Caco-2 (cell line): ENCODE measurements around the gene ISLR. TPM values are rescaled to one million over a fixed set of nuclear protein-coding genes. Genes with fewer than 3 reads are reported as not detected.

Source experiments
- BruUV-seq: library from RNA; stranded (reverse); fragments of 400-500 nt; replicated peaks from 2 replicates; lab custom pipeline; 2021; lab: Mats Ljungman, UMichigan
- CTCF ChIA-PET: fragments of 300-600 bp; sonication (Branson Sonifier 250); formaldehyde crosslinking; loops from one replicate; lab custom pipeline; 2022; ENCODE audit warnings: antibody characterized with exemption; lab: Charles Lee
- POLR2A ChIA-PET: fragments of 300-600 bp; sonication (Branson Sonifier 250); formaldehyde crosslinking; loops from one replicate; lab custom pipeline; 2022; ENCODE audit warnings: antibody characterized with exemption; lab: Charles Lee
- DNase-seq, 2 experiments: peaks; one replicate each; pipeline versions ENCODE4 v3.0.0 to v3.0.0-alpha.2; 2020 to 2022
- H3K27me3 ChIP-seq: replicated peaks from 2 replicates; pipeline ENCODE4 v1.6.0; 2011; ENCODE audit warnings: low read length; ENCODE audit not compliant: control insufficient read depth, insufficient read depth
- H3K36me3 ChIP-seq: 2 replicates; pipeline ENCODE4 v1.5.1; 2011; ENCODE audit warnings: low read length; ENCODE audit not compliant: control insufficient read depth, insufficient read depth
- H3K4me1 ChIP-seq: fragments of 250-450 bp; sonication (Bioruptor Pico); 2 replicates; pipeline ENCODE4 v1.5.1; 2020; ENCODE audit warnings: mild to moderate bottlenecking
- H3K4me3 ChIP-seq: 2 replicates; pipeline ENCODE4 v1.5.1; 2011; ENCODE audit warnings: low read depth, mild to moderate bottlenecking, control low read depth, low read length
- H3K9me3 ChIP-seq: fragments of 250-450 bp; sonication (Bioruptor Pico); 2 replicates; pipeline ENCODE4 v1.5.1; 2020; ENCODE audit warnings: mild to moderate bottlenecking, moderate library complexity
- H3K27ac Mint-ChIP-seq: one replicate; pipeline ENCODE4 v1.8.0; 2022; ENCODE audit warnings: mixed read lengths; ENCODE audit not compliant: unreplicated experiment
- H3K27me3 Mint-ChIP-seq: one replicate; pipeline ENCODE4 v1.8.0; 2022; ENCODE audit warnings: mixed read lengths; ENCODE audit not compliant: insufficient read depth, unreplicated experiment
- H3K36me3 Mint-ChIP-seq: one replicate; pipeline ENCODE4 v1.8.0; 2022; ENCODE audit warnings: mild to moderate bottlenecking, mixed read lengths; ENCODE audit not compliant: insufficient read depth, unreplicated experiment
- H3K4me1 Mint-ChIP-seq: one replicate; pipeline ENCODE4 v1.8.0; 2022; ENCODE audit warnings: low read depth, mixed read lengths; ENCODE audit not compliant: unreplicated experiment
- H3K4me3 Mint-ChIP-seq: one replicate; pipeline ENCODE4 v1.8.0; 2022; ENCODE audit warnings: mild to moderate bottlenecking, moderate library complexity, mixed read lengths; ENCODE audit not compliant: unreplicated experiment
- H3K9me3 Mint-ChIP-seq: one replicate; pipeline ENCODE4 v1.8.0; 2022; ENCODE audit warnings: mixed read lengths; ENCODE audit not compliant: unreplicated experiment
- intact Hi-C: fragments of 100-400 bp; cut with micrococcal nuclease; formaldehyde crosslinking; loops from one replicate; pipeline ENCODE4 v1.10.0; 2022; ENCODE audit not compliant: unreplicated experiment
- total RNA-seq: library from RNA; stranded (reverse); gene quantifications from 2 replicates; pipeline ENCODE4 v1.2.3, GENCODE V29; 2022
- TF ChIP-seq, protein P1 (sequence below), 2 experiments: fragments of 200-600 bp in 1 of 2; IDR thresholded peaks; 1 replicate in 1 of 2; 2 replicates in 1 of 2; pipeline versions ENCODE4 v1.5.1 to v1.8.0; 2011 to 2022; ENCODE audit warnings: antibody characterized with exemption in 1 of 2, control low read depth in 1 of 2, inconsistent platforms in 1 of 2, low read depth in 1 of 2, low read length in 1 of 2, mild to moderate bottlenecking in 1 of 2, moderate library complexity in 1 of 2; ENCODE audit not compliant: insufficient read depth in 1 of 2, severe bottlenecking in 1 of 2, unreplicated experiment in 1 of 2

Gene ISLR
- total RNA-seq, 1 experiment from 2014 or later, result not detected

DNA sequence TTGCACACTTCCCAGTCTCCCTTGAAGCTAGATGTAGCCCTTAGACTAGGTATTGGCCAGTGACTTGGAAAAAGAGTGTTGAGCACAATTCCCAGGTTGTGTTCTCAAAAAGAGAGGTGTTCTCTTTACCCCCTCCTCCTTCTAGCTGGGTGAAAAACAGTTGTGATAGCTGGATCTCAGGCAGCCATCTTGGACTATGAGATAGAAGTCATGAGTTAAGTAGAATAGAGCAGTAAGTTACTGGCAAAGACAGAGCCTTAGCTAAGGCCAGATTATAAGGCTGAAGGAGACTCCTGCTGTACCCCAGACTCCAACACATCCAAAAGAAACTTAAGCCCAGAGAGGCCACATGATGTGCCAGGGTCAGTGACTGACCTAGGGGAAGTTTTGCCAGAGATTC is 37.2 kb downstream of the ISLR start:
- intact Hi-C loops, result no loop called here
- Histone ChIP-seq H3K4me1 (no peaks in the 10 kb centered on the region), H3K4me3 (no peak overlapping the region), H3K36me3 (no peaks in the 10 kb centered on the region), H3K9me3 (no peaks in the 10 kb centered on the region), H3K27me3 (no peaks in the 10 kb centered on the region)
- Mint-ChIP-seq H3K27ac (no peak overlapping the region), H3K36me3 (peaks cover 6% of the 10 kb centered on the region), H3K4me1 (peaks cover 16% of the 10 kb centered on the region), H3K4me3 (no peak overlapping the region), H3K27me3 (peaks cover 4% of the 10 kb centered on the region), H3K9me3 (no peaks in the 10 kb centered on the region)
- BruUV-seq, result no TSS peak
- ChIA-PET CTCF (interaction anchor here (0.8 kb wide), 1 partner anchor 97 kb away, joined by 3 read pairs; no protein-coding TSS in a partner anchor), POLR2A (no interaction called here)
- DNase-seq, result no peak
- TF ChIP-seq, protein P1, sequence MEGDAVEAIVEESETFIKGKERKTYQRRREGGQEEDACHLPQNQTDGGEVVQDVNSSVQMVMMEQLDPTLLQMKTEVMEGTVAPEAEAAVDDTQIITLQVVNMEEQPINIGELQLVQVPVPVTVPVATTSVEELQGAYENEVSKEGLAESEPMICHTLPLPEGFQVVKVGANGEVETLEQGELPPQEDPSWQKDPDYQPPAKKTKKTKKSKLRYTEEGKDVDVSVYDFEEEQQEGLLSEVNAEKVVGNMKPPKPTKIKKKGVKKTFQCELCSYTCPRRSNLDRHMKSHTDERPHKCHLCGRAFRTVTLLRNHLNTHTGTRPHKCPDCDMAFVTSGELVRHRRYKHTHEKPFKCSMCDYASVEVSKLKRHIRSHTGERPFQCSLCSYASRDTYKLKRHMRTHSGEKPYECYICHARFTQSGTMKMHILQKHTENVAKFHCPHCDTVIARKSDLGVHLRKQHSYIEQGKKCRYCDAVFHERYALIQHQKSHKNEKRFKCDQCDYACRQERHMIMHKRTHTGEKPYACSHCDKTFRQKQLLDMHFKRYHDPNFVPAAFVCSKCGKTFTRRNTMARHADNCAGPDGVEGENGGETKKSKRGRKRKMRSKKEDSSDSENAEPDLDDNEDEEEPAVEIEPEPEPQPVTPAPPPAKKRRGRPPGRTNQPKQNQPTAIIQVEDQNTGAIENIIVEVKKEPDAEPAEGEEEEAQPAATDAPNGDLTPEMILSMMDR (IDR thresholded peaks at IDR 0.05; ENCODE audit: insufficient read depth in 1 of 2, low read depth in 1 of 2, low read length in 1 of 2, severe bottlenecking in 1 of 2, unreplicated experiment in 1 of 2), result no peak

DNA sequence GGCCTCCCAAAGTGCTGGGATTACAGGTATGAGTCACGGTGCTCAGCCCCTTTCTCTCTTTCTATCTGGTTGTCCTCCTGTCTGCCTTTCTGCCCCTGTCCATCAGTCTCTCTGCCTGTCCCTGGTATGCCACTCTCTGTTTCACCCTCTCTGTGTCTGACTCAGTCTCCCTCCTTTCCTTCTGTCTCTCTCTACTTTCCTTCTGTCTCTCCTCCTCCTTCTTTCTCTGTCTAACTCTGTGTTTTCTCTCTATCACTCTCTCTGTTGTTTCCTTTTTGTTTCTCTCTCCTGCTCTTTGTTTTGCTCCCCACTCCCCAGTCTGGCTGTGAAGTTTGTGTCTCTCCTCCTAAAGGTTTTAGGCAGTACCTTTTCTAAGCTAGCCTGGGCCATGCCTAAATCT is 38.1 kb downstream of the ISLR start:
- Mint-ChIP-seq H3K9me3 (no peaks in the 10 kb centered on the region), H3K27ac (no peak overlapping the region), H3K4me1 (peaks cover 16% of the 10 kb centered on the region), H3K36me3 (peaks cover 6% of the 10 kb centered on the region), H3K4me3 (no peak overlapping the region), H3K27me3 (peaks cover 4% of the 10 kb centered on the region)
- Histone ChIP-seq H3K27me3 (no peaks in the 10 kb centered on the region), H3K4me3 (no peak overlapping the region), H3K9me3 (no peaks in the 10 kb centered on the region), H3K4me1 (no peaks in the 10 kb centered on the region), H3K36me3 (no peaks in the 10 kb centered on the region)
- DNase-seq, result no peak
- TF ChIP-seq, protein P1 (IDR thresholded peaks at IDR 0.05; ENCODE audit: insufficient read depth in 1 of 2, low read depth in 1 of 2, low read length in 1 of 2, severe bottlenecking in 1 of 2, unreplicated experiment in 1 of 2), result no peak
- ChIA-PET POLR2A (no interaction called here), CTCF (no interaction called here)
- intact Hi-C loops, result no loop called here
- no TSS peak for BruUV-seq

DNA sequence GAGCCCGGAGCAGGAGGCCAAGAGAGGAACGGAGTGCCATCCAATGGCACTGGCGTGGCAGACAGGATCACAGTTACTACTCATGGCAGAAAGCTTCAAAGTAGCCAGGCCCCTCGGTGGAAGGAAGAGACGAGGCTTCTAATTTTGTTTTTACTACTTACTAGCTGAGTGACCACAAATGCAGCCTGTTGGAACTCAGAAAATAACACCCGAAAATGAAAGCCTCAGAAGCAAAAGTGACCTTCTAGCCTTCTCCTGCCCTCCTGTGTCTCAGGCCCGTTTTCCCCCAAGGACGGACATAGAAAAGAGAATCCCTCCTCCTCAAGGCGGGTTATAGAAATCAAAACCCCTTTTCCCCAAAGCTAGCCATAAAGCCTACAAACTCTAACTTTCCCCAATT is 39.0 kb downstream of the ISLR start:
- ChIA-PET POLR2A (no interaction called here), CTCF (no interaction called here)
- intact Hi-C loops, result no loop called here
- H3K27me3 ChIP-seq, result no peaks in the 10 kb centered on the region
- H3K9me3 ChIP-seq, result no peaks in the 10 kb centered on the region
- TF ChIP-seq, protein P1 (IDR thresholded peaks at IDR 0.05; ENCODE audit: insufficient read depth in 1 of 2, low read depth in 1 of 2, low read length in 1 of 2, severe bottlenecking in 1 of 2, unreplicated experiment in 1 of 2), result no peak
- no peaks in the 10 kb centered on the region for H3K4me1 ChIP-seq
- peaks cover 6% of the 10 kb centered on the region for H3K36me3 Mint-ChIP-seq
- no peaks in the 10 kb centered on the region for H3K9me3 Mint-ChIP-seq
- H3K36me3 ChIP-seq, result no peaks in the 10 kb centered on the region
- peaks cover 4% of the 10 kb centered on the region for H3K27me3 Mint-ChIP-seq
- no peak overlapping the region for H3K27ac Mint-ChIP-seq
- H3K4me1 Mint-ChIP-seq, result peaks cover 16% of the 10 kb centered on the region
- DNase-seq, result no peak
- no peak overlapping the region for H3K4me3 Mint-ChIP-seq
- no TSS peak for BruUV-seq
- no peak overlapping the region for H3K4me3 ChIP-seq
